Suprapubic skin (tissue), 4 donors: ENCODE results near the gene SMIM13. TPM values are rescaled to one million over a fixed set of nuclear protein-coding genes. Genes with fewer than 3 reads are reported as not detected.

Experiments
- DNase-seq, 2 donors: peaks; one replicate each; pipeline ENCODE4 v3.0.0-alpha.2; 2019; ENCODE audit warnings: low spot score in 2 of 2
- H3K27ac ChIP-seq: fragments of 200-600 bp; sonication (generic); one replicate; pipeline ENCODE4 v1.5.1; 2019
- H3K27me3 ChIP-seq: fragments of 200-600 bp; sonication (generic); one replicate; pipeline ENCODE4 v1.5.1; 2019
- H3K36me3 ChIP-seq: fragments of 200-600 bp; sonication (generic); one replicate; pipeline ENCODE4 v1.5.1; 2019
- H3K4me1 ChIP-seq: fragments of 200-600 bp; sonication (generic); one replicate; pipeline ENCODE4 v1.5.1; 2019
- H3K4me3 ChIP-seq: fragments of 200-600 bp; sonication (generic); one replicate; pipeline ENCODE4 v1.5.1; 2019; ENCODE audit warnings: mild to moderate bottlenecking
- H3K9me3 ChIP-seq: fragments of 200-600 bp; sonication (generic); one replicate; pipeline ENCODE4 v1.5.1; 2019
- EP300 ChIP-seq: sonication (generic); formaldehyde crosslinking; IDR thresholded peaks from one replicate; pipeline ENCODE4 v1.6.1; 2017; ENCODE audit warnings: antibody characterized with exemption
- POLR2A ChIP-seq, 2 donors: fragments of 450-650 bp; IDR thresholded peaks; one replicate each; pipeline ENCODE4 v1.6.1; 2017; ENCODE audit warnings: antibody characterized with exemption in 2 of 2, mild to moderate bottlenecking in 2 of 2, moderate library complexity in 2 of 2
- POLR2AphosphoS5 ChIP-seq, 3 donors: sonication (generic); formaldehyde crosslinking; IDR thresholded peaks; one replicate each; pipeline ENCODE4 v1.6.1; 2017; ENCODE audit warnings: antibody characterized with exemption in 3 of 3
- WGBS: methylation state at CpG from one replicate; pipeline ENCODE4 v1.1.5; 2018; 5-methylcytosine and 5-hydroxymethylcytosine counted together
- total RNA-seq, 4 donors: library from RNA; depleted of rRNA; stranded (reverse); fragments of >200 nt; gene quantifications; one replicate each; pipeline ENCODE4 v1.1.0, GENCODE V29; 2016
- TF ChIP-seq, protein P1 (sequence below), 2 donors: fragments of 200-600 bp in 1 of 2; fragments of 450-650 bp in 1 of 2; sonication (generic) in 1 of 2; IDR thresholded peaks; one replicate each; pipeline ENCODE4 v1.5.1; 2016 to 2019; ENCODE audit warnings: antibody characterized with exemption in 2 of 2, mild to moderate bottlenecking in 1 of 2, moderate library complexity in 1 of 2

SMIM13 gene
- total RNA-seq, 4 donors from 2014 or later = 9.3 to 15.6 (median 10.7) TPM

DNA sequence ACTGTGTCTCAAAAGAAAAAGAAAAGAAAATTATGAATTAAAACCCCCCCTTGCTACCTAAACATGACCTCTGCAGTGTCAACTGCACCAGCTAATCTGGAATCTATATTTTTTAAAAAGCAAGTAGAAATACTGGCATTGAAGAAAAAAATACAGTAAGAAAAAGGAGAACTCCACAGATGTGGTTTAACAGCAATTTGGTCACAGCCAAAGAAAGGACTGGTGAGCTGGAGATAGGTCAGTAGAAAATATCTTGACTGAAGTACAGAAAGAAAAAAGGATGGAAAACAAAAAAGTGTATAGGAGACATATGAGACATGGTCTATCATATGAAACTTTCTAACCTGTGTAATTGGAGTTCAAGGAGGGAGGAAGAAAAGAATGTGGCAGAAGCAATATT lies 62.0 kb downstream of the SMIM13 start:
- H3K4me1 ChIP-seq = no peaks in the 10 kb centered on the region
- no peaks in the 10 kb centered on the region for H3K9me3 ChIP-seq
- H3K27ac ChIP-seq = no peak overlapping the region
- no peaks in the 10 kb centered on the region for H3K27me3 ChIP-seq
- TF ChIP-seq POLR2A (IDR thresholded peaks at IDR 0.05) = no peak
- TF ChIP-seq, protein P1, sequence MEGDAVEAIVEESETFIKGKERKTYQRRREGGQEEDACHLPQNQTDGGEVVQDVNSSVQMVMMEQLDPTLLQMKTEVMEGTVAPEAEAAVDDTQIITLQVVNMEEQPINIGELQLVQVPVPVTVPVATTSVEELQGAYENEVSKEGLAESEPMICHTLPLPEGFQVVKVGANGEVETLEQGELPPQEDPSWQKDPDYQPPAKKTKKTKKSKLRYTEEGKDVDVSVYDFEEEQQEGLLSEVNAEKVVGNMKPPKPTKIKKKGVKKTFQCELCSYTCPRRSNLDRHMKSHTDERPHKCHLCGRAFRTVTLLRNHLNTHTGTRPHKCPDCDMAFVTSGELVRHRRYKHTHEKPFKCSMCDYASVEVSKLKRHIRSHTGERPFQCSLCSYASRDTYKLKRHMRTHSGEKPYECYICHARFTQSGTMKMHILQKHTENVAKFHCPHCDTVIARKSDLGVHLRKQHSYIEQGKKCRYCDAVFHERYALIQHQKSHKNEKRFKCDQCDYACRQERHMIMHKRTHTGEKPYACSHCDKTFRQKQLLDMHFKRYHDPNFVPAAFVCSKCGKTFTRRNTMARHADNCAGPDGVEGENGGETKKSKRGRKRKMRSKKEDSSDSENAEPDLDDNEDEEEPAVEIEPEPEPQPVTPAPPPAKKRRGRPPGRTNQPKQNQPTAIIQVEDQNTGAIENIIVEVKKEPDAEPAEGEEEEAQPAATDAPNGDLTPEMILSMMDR (IDR thresholded peaks at IDR 0.05) = no peak
- TF ChIP-seq EP300 = no peak
- no peak for TF ChIP-seq POLR2AphosphoS5 (IDR thresholded peaks at IDR 0.05)
- no peak for DNase-seq
- no peaks in the 10 kb centered on the region for H3K36me3 ChIP-seq
- H3K4me3 ChIP-seq = no peak overlapping the region

GRCh38 chr6:11160199-11160598 lies 66.6 kb downstream of the SMIM13 start:
- Histone ChIP-seq H3K4me1 (no peaks in the 10 kb centered on the region), H3K27me3 (no peaks in the 10 kb centered on the region), H3K9me3 (no peaks in the 10 kb centered on the region), H3K36me3 (no peaks in the 10 kb centered on the region), H3K27ac (no peak overlapping the region), H3K4me3 (no peak overlapping the region)
- TF ChIP-seq, protein P1 (IDR thresholded peaks at IDR 0.05) = no peak
- TF ChIP-seq EP300 (no peak), POLR2A (IDR thresholded peaks at IDR 0.05) (no peak), POLR2AphosphoS5 (IDR thresholded peaks at IDR 0.05) (no peak)
- DNase-seq = no peak
- WGBS = 65% methylated on average over 1 of the region's 1 CpG

DNA sequence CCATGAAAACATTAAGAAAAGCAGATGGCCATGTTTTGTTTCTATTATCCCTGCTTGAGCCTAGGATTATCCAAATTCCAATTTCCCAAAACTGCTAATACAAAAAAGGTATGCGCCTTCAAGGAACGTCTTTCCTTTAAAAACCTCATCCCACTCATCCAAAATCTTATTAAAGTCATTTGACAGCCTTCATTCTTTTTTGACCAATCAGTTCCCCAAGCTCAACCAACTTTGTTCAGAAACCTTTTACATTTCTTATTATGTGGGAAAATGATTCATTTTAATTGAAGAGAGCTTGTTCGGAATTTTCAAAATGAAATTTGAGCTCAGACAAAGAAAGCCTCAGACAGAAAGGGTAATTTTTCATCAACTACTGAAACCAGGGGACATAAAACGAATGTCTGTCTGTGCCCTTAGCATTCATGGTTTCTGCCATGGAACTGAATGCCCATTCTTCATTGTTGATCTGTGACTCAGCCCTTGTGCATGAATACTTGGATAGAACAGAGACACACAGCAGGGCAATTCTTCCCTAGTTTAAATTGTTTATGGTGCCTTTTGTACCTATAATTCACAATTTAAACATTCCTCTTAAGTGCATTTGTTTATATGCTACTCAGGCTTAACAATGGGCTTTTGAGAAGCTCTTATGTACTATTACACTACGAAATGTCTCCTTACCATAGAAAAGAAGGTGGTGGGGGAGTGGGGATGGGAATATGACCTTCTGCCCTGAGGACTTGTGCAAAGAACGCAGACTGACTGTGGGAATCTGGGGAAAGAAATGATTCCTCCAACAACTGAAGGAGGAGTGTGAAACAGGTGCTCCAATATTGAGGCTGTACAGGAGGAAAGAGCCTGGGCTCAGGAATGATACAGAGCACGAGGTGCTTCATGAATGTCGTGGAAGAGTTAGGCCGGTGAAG lies 67.7 kb downstream of the SMIM13 start:
- DNase-seq = no peak
- no peaks in the 10 kb centered on the region for H3K27me3 ChIP-seq
- no peaks in the 10 kb centered on the region for H3K9me3 ChIP-seq
- no peak overlapping the region for H3K27ac ChIP-seq
- 86% methylated on average over 9 of the region's 9 CpGs for WGBS
- H3K4me3 ChIP-seq = no peak overlapping the region
- no peaks in the 10 kb centered on the region for H3K4me1 ChIP-seq
- TF ChIP-seq POLR2AphosphoS5 (IDR thresholded peaks at IDR 0.05) (no peak), POLR2A (IDR thresholded peaks at IDR 0.05) (no peak), EP300 (no peak)
- TF ChIP-seq, protein P1 (IDR thresholded peaks at IDR 0.05) = no peak
- no peaks in the 10 kb centered on the region for H3K36me3 ChIP-seq

DNA sequence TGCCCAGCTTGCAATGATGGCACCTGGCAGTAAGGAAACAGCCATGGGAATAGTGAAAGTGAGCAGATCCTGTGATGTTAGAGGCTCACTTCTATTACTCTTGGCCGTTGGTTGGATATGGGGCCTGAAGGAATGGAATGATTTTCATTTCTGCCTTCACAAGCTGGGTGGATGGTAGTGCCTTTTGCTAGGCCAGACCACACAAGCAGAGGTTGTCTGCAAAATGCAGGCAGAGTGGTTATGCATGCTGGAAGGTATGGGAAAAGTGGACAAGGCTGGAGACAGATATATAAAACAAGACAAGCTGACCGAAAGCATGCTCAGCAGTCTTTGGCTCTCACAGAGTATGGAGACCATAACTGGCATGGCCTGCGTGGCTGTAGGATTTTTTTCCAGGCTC lies 68.6 kb downstream of the SMIM13 start:
- no peaks in the 10 kb centered on the region for H3K27me3 ChIP-seq
- TF ChIP-seq POLR2AphosphoS5 (IDR thresholded peaks at IDR 0.05) (no peak), POLR2A (IDR thresholded peaks at IDR 0.05) (no peak), EP300 (no peak)
- TF ChIP-seq, protein P1 (IDR thresholded peaks at IDR 0.05) = no peak
- H3K4me1 ChIP-seq = no peaks in the 10 kb centered on the region
- H3K4me3 ChIP-seq = no peak overlapping the region
- no peak overlapping the region for H3K27ac ChIP-seq
- no peaks in the 10 kb centered on the region for H3K9me3 ChIP-seq
- no peak for DNase-seq
- H3K36me3 ChIP-seq = no peaks in the 10 kb centered on the region
- WGBS = 98% methylated on average over 3 of the region's 3 CpGs

GRCh38 chr6:11163932-11164331 lies 70.3 kb downstream of the SMIM13 start:
- TF ChIP-seq POLR2AphosphoS5 (IDR thresholded peaks at IDR 0.05) = no peak
- TF ChIP-seq, protein P1 (IDR thresholded peaks at IDR 0.05) = no peak
- TF ChIP-seq EP300 = no peak
- TF ChIP-seq POLR2A (IDR thresholded peaks at IDR 0.05) = no peak
- DNase-seq = no peak
- 96% methylated on average over 2 of the region's 2 CpGs for WGBS
- Histone ChIP-seq H3K27ac (no peak overlapping the region), H3K4me1 (no peaks in the 10 kb centered on the region), H3K4me3 (no peak overlapping the region), H3K36me3 (no peaks in the 10 kb centered on the region), H3K27me3 (no peaks in the 10 kb centered on the region), H3K9me3 (no peaks in the 10 kb centered on the region)
